Cardiac fibroblast (primary cell): ENCODE data around the gene GSTT4.
"Not testable (repeated sequence)": the region's sequence is repeated elsewhere in the genome, so short reads cannot be mapped to it uniquely, and the experiment has no call there.

Source experiments
- DNase-seq, 2 donors: peaks; one replicate each; pipeline versions ENCODE4 v3.0.0 to v3.0.0-alpha.2; 2010; ENCODE audit warnings: low read depth in 2 of 2
- H3K4me3 ChIP-seq, 2 donors: replicated peaks in 1 of 2; 1 replicate in 1 of 2; 2 replicates in 1 of 2; pipeline ENCODE4 v1.5.1; 2011; ENCODE audit warnings: low read depth in 2 of 2, low read length in 2 of 2, mild to moderate bottlenecking in 2 of 2, moderate library complexity in 1 of 2
- TF ChIP-seq, protein P1 (sequence below): IDR thresholded peaks from one replicate; pipeline ENCODE4 v1.5.1; 2011; ENCODE audit warnings: low read depth, mild to moderate bottlenecking, low read length, inconsistent platforms

The GSTT4 gene

DNA sequence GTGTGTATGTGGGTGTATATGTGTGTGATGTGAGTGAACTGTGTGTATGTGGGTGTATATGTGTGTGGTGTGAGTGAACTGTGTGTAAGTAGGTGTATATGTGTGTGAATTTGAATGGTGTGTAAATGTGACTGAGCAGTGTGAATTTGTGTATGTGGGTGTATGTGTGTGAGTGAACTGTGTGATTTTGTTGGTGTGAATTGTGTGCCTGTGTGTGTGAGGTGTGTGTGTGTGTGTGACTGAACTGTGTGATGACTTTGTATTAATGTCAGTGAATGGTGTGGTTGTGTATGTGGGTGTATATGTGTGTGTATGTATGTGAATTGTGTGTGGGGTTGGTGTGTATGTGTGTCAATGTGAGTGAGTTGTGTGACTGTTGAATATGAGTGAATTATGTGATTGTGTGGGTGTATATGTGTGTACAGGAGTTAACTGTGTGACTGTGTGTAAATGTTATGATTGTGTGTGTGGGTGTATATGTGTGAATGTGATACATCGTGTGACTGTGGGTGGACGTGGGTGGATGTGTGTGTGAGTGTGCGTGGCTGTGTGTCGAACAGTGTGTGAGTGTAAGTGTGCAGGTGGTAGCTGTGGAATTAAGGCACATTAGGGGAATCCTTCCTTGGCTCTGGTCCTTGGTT is 18.6 kb downstream of the GSTT4 start:
- H3K4me3 ChIP-seq, DNase-seq: not testable (repeated sequence)

DNA sequence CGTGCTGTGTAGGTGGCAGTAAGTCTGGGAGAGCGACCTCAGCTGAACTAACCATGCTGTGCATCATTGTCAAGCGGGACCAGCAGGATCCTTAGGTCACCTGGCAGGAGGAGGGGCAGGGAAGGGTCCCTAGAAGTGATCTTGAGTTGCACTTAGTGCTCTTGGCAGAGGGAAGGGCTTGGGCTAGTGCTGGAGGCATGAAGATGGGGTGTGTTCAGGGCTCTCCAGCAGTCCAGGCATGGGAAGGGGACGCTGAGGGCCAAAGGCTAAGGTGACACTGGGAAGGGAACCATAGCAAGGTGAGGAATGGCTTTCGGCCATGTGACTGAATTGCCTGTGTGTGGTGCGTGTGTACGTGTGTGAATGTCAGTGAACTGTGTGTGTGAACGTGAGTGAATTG is 19.2 kb downstream of the GSTT4 start:
- not testable (repeated sequence) for DNase-seq, H3K4me3 ChIP-seq

DNA sequence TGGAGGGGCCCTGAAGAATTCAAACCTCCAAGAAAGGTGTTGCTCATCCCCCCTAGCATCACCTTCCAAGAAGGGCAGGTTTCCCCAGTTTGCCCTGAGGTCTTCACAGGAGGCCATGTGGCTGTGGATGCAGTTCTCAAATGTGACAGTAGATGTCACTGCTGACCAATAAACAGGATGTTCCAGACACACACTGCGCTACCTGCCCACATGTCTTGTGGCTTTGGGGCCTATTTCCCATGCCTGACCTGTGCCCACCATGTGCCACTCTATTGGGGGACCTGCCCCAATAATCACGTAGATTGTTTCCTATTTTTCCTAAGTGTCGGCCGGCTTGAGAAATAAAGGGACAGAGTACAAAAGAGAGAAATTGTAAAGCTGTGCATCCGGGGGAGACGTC is 20.8 kb downstream of the GSTT4 start:
- DNase-seq: peak in 1 of 2 donors; percentile 26
- TF ChIP-seq, protein P1, sequence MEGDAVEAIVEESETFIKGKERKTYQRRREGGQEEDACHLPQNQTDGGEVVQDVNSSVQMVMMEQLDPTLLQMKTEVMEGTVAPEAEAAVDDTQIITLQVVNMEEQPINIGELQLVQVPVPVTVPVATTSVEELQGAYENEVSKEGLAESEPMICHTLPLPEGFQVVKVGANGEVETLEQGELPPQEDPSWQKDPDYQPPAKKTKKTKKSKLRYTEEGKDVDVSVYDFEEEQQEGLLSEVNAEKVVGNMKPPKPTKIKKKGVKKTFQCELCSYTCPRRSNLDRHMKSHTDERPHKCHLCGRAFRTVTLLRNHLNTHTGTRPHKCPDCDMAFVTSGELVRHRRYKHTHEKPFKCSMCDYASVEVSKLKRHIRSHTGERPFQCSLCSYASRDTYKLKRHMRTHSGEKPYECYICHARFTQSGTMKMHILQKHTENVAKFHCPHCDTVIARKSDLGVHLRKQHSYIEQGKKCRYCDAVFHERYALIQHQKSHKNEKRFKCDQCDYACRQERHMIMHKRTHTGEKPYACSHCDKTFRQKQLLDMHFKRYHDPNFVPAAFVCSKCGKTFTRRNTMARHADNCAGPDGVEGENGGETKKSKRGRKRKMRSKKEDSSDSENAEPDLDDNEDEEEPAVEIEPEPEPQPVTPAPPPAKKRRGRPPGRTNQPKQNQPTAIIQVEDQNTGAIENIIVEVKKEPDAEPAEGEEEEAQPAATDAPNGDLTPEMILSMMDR: no peak
- H3K4me3 ChIP-seq: no peak overlapping the region

DNA sequence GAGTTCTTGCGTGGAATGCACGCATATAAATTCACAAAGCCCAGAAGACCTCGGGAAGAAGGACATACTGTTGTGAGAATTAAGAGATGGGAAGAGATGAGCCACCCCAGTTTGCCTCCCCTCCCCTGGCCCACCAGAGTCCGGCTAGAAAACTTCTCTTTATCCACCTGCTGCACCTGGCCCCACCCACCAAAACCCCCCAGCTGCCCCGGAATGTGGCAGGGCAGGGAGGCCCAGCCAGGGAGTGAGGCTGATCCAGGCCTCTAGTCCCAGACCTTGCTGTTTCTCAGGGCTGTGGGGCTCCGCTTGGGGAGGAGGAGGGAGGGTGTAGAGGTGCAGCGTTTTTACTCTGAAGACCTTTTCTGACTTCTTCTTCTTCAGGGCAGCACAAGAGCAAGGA is 24.7 kb downstream of the GSTT4 start:
- not testable (repeated sequence) for H3K4me3 ChIP-seq, DNase-seq

DNA sequence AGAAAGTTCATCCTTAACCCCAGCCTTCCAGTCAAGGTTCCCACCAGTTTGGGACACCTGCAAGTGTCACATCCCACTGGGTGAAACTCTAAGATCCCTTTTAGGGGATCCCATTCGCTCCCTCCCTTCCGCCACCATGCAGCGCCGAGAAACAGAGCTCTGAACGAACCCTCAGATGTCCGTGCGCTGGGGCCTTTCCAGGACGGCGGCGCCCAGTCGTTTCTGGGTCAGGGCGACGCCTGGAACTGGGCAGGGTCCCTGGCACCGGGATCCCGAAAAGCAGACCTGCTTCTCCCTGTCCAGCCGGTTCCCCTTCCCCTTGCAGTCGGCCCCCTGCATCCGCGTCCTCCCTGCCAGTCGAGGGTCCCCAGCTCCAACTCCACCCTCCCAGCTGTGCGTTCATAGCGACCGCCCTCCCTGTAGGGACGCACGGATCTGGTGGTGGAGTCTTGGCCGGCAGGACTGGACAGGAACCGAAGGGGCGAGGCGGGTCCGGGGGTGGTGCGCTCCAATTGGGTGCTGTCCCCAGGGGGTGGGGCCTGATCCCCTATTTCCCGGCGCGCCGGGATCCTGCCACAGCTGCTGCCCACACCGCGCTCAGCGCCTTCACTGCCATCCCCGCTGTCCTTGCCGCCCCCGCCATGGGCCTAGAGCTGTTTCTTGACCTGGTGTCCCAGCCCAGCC is 25.6 kb downstream of the GSTT4 start, which contains the start of gene GSTT2:
TSS of gene GSTT2 (plus strand) at position 578 of the 684 bp plus-strand sequence.
- H3K4me3 ChIP-seq: not testable (repeated sequence)

DNA sequence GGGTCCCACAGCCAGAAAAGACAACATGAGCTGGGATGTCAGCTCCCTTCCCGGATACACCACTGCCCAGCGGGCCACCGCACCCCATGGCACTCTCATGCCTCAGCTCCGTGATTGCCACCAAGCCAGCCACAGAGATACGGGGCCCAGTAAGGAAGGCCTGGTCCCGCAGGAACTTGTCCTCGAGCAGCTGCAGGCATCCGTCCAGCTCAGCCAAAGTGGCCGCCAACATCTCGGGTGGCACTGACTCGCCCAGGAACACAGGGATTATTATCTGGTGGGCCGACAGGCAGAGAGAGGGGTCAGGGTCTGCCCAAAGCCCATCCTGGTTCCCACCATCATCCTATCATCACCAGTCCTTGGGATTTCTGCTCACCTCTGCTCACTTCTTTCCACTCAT is 27.9 kb downstream of the GSTT4 start:
- DNase-seq, H3K4me3 ChIP-seq: not testable (repeated sequence)

More for the DNA sequence above, 25.6 kb downstream of the GSTT4 start, which contains the start of gene GSTT2:
- DNase-seq: not testable (repeated sequence)

DNA sequence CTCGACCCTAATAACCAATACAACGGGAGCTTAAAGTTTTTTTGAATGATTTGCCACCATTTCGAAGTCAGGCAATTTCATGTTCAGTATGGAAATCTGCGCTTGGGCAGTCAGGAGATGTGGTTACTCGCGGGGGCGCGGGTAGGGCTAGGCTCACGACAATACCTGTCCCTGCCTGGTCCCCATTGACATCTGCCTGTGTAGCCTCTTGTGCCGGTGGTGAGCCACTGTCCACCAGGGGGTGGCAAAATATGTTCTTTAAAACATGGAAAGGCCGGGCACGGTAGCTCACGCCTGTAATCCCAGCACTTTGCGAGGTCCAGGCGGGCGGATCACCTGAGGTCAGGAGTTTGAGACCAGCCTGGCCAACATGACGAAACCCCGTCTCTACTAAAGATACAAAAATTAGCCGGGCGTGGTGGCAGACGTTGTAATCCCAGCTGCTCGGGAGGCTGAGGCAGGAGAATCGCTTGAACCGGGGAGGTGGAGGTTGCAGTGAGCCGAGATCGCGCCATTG is 30.4 kb downstream of the GSTT4 start:
- H3K4me3 ChIP-seq, DNase-seq: not testable (repeated sequence)

DNA sequence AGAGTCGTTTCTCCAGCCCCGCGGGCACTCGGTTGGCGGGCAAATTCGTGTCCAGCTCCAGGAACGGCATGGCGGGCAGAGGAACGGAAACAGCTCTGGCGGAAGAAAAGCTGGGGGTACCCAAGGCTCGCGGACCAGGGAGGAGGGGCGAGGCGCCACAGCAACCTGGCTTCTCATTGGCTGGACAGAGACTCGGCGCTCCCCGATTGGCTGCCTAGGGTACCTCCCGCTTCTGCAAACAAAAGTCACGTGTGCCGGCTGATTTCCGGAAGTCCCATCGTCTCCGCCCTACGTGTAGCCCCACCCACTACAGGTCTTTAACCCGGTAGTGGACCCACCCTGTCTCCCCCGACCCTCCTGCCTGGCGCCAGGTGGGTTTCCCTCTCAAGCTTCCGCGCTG is 30.9 kb downstream of the GSTT4 start, which contains the start of gene DDT:
TSS of gene DDT (minus strand) at position 97 of the 400 bp plus-strand sequence. CDS start at position 70, 27 bp downstream.
- not testable (repeated sequence) for H3K4me3 ChIP-seq

DNA sequence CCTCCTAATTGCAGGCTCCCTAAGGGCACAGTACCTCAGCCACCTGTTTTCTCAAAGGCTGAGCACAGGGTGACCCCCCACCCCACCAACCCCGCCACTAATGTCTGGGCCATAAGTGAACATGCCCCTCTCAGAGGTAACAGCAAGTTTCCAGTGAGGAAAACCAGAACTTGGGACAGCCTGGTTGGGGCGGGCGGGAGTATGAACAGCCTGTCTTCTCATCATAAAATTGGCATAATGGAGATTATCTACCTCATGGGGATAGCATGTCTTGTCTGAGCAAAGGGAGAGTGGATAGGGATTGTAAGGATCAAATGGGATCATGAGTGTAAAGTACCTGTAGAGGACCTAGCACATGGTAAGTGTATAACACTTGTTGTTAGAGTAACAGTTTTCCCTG is 33.3 kb downstream of the GSTT4 start:
- DNase-seq, H3K4me3 ChIP-seq: not testable (repeated sequence)

More for the DNA sequence above, 30.9 kb downstream of the GSTT4 start, which contains the start of gene DDT:
- not testable (repeated sequence) for DNase-seq

DNA sequence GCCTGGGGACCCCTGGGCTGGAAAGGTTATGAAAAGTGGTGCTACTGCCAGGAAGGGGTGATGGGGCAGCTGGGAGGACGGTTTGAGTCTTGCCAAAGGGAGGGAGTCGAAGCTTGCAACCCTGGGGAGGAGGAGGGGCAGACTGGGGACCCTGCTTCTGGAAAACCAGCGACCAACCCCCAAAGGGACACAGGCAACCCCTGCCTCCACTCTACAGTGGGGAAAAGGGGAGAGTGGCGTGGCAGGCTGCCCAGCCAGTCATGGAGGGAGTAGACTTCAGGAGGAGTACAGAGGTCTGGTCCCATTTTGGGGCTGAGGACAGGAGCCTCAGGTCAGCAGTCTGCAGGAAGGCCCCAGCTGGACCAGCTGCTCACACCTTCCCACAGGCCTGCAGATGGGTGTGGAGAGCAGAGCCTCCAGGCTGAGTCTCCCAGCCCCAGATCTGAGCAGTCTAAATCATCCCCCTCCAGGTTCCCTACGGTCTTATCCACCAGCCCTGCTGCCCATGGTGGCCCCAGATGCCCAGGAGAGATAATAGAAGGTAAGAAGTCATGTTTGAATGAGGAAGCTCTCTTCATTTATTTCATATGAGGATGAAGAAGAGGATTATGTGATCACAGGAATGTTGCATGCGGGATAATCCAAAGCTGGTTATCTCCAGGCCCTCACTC is 34.3 kb downstream of the GSTT4 start:
- no peak for DNase-seq
- TF ChIP-seq, protein P1: no peak
- no peak overlapping the region for H3K4me3 ChIP-seq

DNA sequence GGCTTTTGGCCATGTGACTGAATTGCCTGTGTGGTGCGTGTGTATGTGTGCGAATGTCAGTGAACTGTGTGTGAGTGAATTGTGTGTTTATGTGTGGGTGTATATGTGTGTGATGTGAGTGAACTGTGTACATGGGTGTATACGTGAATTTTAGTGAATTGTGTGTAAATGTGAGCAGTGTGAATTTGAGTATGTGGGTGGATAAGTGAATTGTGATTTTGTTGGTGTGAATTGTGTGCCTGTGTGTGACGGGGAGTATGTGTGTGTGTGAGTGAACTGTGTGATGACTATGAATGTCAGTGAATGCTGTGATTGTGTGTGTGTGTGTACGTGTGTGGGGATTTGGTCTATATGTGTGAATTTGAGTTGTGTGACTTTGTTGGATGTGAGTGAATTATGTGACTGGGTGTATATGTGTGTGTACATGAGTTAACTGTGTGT is 35.0 kb downstream of the GSTT4 start:
- no peak for DNase-seq
- TF ChIP-seq, protein P1: no peak
- H3K4me3 ChIP-seq: no peak overlapping the region
